ENCODE measurements around the gene CPA1.

Gene CPA1

DNA sequence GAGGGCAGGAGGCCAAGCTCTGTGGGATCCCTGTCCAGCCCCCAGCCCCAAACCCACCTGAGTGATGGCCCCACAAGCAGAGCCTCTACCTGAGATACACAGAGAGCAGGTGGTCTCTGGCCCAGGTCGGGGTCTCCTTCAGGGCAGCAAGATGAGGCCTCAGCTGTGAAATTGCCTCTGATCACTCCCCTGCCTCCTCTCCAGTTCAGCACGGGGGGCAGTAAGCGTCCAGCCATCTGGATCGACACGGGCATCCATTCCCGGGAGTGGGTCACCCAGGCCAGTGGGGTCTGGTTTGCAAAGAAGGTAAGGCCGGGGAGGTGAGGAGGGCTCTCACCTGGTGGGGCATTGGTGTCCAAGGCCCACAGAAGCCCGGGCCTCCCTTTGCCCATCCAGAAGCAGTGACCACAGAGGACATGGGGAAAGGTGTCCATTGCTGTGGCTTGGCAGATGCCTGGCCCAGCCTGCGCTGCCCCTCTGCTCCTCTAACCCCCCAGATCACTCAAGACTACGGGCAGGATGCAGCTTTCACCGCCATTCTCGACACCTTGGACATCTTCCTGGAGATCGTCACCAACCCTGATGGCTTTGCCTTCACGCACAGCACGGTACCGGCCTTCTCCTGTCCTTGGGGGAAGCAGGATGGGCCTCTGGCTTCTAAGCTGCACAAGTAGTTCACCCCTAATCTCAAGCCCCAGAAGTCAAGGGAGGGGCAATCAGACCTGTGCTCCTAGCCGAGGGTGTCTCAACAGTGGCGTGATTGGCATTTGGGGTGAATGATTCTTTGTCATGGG, 3.1 kb downstream of the CPA1 start:
- DNase-seq (ENCODE audit: insufficient read length, low spot score): no peak

DNA sequence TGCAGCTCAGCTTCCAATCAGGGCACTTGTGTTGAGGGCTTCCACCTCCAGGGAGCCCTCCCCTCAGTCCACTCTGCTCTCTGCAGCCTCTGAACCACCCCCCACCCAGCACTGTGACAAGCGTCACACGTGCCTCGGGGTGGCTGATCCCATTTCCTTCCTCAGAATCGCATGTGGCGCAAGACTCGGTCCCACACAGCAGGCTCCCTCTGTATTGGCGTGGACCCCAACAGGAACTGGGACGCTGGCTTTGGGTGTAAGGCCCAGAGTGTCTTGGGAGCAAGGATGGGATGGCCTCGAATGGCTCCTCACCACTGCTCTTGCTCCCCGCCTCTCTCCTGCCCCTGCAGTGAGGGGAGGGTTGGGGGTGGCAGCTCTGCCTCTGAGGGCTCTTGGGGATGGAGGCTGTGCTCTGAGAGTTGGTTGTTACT, 4.1 kb downstream of the CPA1 start:
- FAIRE-seq: no peak
- TF ChIP-seq, protein P1, sequence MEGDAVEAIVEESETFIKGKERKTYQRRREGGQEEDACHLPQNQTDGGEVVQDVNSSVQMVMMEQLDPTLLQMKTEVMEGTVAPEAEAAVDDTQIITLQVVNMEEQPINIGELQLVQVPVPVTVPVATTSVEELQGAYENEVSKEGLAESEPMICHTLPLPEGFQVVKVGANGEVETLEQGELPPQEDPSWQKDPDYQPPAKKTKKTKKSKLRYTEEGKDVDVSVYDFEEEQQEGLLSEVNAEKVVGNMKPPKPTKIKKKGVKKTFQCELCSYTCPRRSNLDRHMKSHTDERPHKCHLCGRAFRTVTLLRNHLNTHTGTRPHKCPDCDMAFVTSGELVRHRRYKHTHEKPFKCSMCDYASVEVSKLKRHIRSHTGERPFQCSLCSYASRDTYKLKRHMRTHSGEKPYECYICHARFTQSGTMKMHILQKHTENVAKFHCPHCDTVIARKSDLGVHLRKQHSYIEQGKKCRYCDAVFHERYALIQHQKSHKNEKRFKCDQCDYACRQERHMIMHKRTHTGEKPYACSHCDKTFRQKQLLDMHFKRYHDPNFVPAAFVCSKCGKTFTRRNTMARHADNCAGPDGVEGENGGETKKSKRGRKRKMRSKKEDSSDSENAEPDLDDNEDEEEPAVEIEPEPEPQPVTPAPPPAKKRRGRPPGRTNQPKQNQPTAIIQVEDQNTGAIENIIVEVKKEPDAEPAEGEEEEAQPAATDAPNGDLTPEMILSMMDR (IDR thresholded peaks at IDR 0.05; ENCODE audit: insufficient read depth, missing control alignments): no peak
- no peak for DNase-seq (ENCODE audit: insufficient read length, low spot score)

More for the DNA sequence above, 3.1 kb downstream of the CPA1 start:
- TF ChIP-seq, protein P1 (IDR thresholded peaks at IDR 0.05; ENCODE audit: insufficient read depth, missing control alignments): no peak
- no peak for FAIRE-seq

DNA sequence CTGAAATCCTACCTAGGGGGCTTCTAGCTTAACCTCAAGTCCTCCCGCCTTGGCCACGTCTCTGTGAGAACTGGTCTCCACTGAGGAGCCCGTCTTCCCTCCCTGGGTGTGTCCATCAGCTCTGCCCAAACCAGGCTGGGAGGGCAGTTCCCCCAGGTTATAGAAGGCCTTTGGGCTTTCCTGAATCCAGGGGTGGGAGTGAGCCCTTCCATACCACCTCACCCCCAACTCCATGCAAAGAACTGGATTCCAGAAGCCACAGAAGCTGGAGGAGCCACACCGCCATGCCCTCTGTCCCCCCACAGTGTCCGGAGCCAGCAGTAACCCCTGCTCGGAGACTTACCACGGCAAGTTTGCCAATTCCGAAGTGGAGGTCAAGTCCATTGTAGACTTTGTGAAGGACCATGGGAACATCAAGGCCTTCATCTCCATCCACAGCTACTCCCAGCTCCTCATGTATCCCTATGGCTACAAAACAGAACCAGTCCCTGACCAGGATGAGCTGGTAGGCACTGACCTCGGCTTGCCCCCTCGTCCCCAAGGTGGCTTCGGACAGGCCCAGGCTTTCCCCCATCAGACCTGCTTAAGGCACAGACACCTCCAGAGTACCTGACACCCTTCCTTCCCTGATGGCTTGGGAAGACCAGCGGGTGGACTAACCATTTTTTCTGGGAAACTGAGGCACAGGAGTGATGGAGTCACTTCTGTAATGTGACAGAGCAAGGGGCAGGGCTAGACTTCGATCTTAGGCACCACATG, 4.7 kb downstream of the CPA1 start:
- TF ChIP-seq, protein P1 (IDR thresholded peaks at IDR 0.05; ENCODE audit: insufficient read depth, missing control alignments): no peak
- FAIRE-seq: no peak
- DNase-seq (ENCODE audit: insufficient read length, low spot score): no peak

DNA sequence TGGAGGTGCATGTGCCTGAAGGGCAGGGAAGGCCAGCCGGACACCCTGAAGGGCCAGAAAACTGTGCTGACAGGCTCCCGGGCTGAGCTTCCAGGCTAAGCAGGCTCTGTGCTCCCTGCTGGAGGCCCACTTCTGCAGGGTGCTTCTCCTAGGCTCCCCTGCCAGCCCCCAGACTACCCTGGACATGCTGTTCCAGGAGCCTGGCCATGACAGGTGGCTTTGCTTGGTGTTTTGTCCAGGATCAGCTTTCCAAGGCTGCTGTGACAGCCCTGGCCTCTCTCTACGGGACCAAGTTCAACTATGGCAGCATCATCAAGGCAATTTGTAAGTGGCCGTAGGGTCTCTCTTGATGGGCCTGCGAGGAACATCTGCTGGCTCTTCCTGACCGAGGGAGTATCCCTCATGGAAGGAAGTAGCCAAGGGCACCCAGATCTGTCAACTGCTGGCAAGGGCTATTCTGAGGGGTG, 5.3 kb downstream of the CPA1 start:
- TF ChIP-seq, protein P1 (IDR thresholded peaks at IDR 0.05; ENCODE audit: insufficient read depth, missing control alignments): no peak
- FAIRE-seq (no peak), DNase-seq (ENCODE audit: insufficient read length, low spot score) (no peak)

DNA sequence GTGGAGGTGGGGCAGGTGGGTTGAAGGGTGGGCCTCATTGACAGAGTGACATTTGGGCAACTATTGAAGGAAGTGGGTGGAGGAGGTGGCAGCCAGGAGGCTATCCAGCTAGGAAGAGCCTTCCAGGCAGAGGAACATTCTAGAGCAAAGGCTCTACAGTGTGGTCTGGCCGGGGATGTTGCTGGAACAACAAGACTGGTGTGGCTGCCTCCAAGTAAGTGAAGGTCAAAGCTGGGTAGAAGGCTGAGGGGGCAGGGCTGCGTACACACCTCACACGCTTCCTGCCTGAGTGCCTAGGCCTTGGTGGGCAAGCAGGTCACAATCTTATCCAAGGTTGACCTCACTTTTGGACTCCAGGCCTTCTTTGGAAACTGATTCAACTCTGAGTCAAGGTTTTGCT, 6.6 kb downstream of the CPA1 start:
- TF ChIP-seq, protein P1 (IDR thresholded peaks at IDR 0.05; ENCODE audit: insufficient read depth, missing control alignments): no peak
- FAIRE-seq: no peak
- no peak for DNase-seq (ENCODE audit: insufficient read length, low spot score)

DNA sequence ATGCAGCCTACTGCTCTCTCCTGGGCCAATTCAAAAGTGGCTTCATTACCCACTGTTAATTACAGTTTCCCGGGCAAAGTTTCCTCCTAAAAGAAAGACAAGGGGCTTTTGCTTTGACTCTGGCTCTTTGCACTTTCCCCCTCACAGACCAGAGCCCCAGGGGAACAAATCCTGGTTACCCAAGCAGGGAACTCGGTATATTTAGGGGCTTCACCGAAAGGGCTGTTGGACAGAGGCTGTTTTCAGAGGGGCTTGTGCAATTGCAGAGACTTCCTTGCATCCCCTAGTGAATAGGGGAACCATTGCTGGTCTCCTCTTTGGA, 7.0 kb downstream of the CPA1 start:
- FAIRE-seq (no peak), DNase-seq (ENCODE audit: insufficient read length, low spot score) (no peak)
- TF ChIP-seq, protein P1 (IDR thresholded peaks at IDR 0.05; ENCODE audit: insufficient read depth, missing control alignments): no peak

Measured in D721Med (cell line).